ENCODE data around the gene MAPK9.
A peak's percentile ranks its signal among the peaks of the same experiment; 100 is the strongest.

MAPK9 gene

DNA sequence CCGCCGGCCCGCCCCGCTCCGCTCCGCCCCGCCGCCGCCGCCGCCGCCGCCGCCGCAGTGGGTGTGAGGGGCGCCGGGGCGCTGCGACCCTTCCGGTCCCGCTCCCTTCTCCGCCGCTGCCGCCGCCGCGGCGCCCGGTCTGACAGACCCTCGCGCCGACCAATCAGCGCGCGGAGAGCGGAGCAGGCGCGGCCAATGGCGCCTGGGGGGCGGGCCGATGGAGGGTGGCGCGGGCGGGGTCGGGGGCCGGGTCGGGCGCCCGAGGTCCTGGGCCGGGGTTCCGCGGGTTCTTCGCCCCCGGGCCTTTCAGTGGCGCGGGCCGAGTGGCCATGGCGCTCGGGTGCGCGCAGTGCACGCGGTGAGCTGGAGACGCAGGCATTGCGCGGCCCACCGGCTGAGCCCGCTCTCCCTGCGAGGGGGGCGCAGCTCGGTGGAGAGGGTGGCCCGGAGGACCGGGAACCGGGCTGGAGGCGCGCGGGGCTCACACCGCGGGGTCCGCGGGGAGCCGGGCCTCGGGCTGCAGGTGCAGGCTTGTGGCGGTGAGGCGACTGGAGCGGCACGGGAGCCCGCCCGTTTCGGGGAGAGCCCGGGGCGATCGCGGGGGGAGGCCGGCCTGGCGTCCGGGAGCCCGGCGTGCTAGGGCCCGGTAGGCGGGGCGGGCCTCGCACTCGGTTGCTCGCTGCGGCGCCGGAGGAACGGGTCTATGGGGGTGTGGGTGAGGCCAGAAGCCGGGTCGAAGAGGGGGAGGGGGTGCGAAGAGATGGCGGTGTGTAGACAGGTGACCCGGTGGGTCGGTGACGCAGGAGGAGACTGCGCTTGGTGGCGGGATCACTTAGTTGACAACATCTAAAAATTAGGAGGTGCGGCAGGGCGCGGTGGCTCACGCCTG is at the start of gene MAPK9:
Gene MAPK9 (minus strand): TSS at position 141 of the 889 bp plus-strand sequence. CDS start 11,522 bp downstream, outside the sequence.
- peak; percentile 67 for DNase-seq

GRCh38 chr5:180341595-180341994 is 49.7 kb upstream of the MAPK9 start:
- no peak for DNase-seq

GRCh38 chr5:180340856-180341255 is 49.0 kb upstream of the MAPK9 start:
- DNase-seq, result no peak

DNA sequence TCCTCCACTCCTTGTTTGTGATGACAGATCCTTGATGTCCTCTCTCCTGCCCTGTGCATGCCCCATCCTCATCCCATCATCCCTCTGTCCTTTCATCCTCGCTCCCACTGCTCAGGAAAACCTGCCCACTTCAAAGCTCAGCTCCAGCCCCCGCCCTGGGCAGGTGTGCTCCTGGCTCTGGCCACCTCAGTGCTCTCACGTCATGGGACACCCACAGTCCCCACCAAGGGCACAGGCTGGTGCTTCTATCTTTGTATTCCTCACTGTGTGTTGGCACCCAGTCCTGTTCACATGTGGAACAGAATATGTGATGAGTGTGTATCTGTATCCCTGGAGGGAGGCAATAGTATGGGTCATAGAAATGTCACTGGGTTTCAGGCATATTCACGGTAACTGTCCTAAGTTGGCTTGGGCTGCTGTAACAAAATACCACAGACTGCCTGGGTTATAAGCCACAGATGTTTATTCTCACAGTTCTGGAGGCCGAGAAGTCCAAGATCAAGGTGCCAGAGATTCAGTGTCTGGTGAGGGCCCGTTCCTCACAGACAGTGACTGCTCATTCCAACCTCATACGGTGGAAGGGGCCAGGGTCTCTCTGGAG is 47.8 kb upstream of the MAPK9 start:
- DNase-seq, result no peak

DNA sequence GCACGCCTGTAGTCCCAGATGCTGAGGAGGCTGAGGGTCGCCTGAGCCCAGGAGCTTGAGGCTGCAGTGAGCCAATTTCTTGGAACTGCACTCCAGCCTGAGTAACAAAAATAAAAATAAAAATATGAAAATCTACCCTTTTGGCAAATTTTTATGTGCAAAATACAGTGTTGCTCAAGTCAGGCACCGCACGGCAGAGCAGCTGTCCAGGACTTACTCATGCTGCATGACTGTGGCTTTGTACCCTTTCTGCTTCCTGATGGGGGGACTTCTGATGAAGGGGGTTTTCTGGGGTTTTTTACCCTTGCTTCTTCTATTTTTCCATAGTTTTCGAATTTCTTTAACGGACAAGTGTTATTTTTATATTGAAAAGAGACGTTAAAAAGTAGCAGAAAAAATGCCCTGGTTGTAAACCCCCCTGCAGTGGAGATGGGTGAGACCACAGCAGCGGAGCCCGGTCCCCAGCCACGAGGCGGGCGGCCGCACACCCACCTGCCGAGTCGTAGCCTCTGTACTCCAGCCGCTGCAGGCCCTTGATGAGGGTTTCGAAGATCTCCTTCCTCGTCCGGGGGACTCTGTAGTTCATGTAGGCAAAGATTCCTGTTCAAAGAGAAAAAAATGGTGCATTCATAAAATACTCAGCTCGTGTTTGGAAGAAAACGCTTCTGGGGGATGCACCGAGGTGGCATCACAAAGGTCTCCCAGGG is 46.3 kb upstream of the MAPK9 start:
- no peak for DNase-seq

DNA sequence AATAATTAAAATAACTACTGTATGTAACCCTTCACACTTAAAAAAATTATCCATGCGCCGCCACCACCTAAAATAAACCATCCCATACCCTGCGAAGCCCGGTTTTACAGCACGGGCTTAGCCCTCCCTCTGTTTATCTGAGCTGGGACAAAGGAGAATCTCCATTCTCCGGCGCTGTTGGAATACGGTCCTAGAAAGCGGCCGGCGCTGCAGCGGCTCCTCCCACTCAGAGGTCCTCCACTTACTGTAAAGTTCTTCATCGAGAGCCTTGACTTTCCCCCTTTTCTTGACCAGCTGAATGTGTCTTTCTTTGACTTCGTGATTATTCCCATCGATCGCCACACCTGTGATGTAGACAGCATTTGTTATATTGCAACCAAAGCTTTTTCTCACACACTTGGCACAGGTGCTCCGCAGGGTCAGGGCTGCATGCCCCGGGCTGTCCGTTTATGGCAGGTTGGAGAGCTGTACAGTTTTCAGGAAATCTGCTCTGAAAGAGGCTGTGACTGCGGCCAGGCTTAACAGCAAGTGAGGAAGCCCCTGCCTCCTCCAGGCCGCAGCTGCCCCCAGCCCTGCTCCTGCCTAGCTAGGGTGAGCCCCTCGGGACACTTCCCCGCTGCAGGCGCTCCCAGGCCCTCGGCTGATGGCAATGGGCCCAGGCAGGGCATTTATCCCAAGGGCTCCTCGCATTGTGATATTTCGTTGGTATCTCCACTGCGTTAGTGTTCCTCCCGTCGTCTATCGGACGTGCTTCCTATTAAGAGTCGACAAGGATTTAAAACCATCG is 44.5 kb upstream of the MAPK9 start:
- no peak for DNase-seq

GRCh38 chr5:180335614-180336233 is 43.8 kb upstream of the MAPK9 start:
- no peak for DNase-seq

DNA sequence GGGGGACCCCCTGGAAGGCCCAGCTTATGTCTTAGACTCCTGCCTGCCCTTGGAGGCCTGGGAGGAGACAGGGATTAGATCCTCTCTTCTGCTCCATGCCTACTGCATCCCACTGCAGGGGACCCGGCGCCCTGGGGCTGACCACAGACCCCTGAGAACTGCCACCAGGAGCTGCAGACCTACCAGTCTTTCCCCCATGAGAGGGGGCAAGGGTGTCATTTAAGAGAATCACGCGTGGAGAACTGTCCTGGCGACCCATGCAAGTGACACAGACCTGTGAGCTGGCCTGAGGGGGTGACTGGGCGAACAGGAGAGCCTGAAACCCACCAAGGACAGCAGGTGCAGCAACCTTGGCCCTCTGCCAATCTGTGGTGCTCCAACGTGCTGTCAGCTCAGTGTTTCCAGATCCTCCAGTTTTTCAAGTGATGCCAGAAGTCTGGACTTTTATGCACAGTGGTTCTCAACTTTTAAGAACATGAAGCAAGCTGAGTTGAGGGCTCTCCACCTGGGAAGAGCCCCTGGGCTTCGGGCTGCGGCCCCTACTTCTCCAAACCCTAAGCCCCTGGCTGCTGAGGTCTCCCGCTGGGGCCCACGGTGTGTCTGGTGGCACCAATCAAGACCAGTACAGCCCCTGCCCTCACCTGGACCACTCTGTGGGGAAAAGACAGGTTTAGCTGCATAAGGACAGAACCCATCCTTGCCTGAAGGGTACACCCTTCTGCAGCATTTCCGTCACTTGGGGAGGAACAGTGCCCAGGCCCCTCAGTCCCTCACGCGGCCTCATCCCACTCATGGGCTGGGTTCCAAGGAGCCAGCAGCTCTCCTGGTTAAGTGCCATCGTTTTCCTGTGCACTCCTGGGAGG is 43.1 kb upstream of the MAPK9 start:
- DNase-seq, result no peak

GRCh38 chr5:180334176-180334575 is 42.3 kb upstream of the MAPK9 start:
- DNase-seq, result no peak

DNA sequence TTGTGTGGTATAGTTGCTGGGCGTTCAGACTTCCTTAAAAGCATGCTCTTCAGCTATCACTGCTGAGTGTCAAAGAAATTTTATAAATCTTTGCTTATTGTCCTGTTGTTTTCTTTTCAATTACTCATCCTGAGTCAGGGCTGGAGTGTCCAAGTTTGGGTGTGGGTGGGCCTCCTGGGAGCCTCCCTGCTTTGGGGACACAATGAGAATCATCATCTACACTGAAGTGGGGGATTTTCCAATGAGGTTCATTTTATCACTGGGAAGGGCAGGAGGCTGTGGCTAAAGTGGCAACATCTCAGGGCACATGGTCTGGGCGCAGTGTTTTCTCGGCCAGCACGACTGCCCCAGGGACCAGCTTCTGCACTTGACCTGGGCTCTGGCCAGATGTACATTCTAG is 41.8 kb upstream of the MAPK9 start:
- no peak for DNase-seq

GRCh38 chr5:180332861-180333260 is 41.0 kb upstream of the MAPK9 start:
- DNase-seq, result no peak

DNA sequence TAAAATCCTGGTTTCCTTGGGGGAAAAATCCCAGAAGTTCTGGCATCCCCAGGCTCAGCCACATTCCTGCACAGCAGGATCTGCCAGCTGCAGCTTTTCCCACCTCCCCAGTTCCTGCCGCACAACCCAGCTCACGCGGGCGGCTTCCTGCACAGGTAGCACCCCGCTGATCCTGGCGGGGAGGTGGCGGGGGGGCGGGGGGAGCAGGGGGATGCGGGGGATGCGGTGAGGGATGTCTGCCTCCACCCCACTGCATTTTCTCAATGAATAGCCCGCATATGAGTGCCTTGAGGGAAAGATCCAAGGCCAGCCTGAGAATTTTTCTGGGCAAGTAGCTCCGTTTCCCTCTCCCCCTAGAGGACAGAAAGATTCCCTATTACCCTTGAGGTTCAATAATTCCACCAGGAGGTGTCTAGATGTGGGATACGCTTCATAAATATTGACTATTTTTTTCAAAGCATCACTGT is 40.2 kb upstream of the MAPK9 start:
- DNase-seq, result no peak

- DNase-seq, result no peak
Measured at GRCh38 chr5:180331647-180331950, 39.7 kb upstream of the MAPK9 start.

- DNase-seq, result peak; percentile 75
Measured at GRCh38 chr5:180330810-180331646, 39.1 kb upstream of the MAPK9 start.

GRCh38 chr5:180330270-180330648 is 38.4 kb upstream of the MAPK9 start:
- no peak for DNase-seq

GRCh38 chr5:180329606-180330269 is 37.9 kb upstream of the MAPK9 start:
- DNase-seq, result no peak

DNA sequence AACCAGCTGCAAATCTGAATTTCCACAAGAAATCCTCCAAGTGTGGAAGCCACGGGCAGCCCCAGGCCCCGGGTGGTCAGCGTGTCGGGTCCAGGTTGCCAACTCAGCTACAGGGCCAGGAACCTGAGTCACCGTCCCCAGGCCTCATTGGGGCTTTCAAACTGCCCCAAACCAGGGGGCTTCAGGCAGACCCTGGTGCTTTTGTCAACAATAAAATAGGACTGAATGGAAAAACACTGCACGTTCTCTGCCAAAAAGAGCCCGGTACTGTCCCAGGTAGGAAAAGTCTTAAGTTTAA is 37.2 kb upstream of the MAPK9 start:
- no peak for DNase-seq

GRCh38 chr5:180328296-180329137 is 36.6 kb upstream of the MAPK9 start:
- no peak for DNase-seq

DNA sequence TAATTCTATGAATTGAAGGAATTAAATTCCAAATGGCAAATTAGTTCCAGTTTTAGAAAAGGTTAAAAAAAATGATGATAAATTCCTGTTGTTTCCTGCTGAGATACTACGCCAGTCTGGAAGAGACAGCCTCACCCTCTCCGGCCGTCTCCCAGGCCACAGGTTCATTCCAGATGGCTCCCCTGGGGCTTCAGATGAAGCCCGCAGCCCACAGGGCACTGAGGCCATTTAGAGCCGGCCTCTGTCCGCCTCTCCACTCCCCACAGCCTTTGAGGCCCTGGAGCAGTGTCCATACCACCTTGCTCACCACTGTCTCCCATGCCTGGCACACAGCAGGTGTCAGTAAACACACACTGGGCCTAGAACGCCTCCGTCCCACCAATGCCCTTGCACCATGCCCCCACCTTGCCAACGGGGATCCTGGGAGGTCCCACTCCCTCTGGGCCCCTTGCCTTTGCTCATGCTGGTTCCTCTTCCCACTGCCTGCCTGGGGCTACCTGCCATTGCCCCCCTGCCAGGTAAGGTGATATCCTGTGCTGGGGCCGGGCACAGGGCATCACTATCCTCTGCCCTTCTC is 35.2 kb upstream of the MAPK9 start:
- no peak for DNase-seq

Data from GOT3 (cell line).